H1 (cell line): ENCODE data around the gene TWIST2. TPM values are rescaled to one million over a fixed set of nuclear protein-coding genes. Genes with fewer than 3 reads are reported as not detected.

Source experiments
- CTCF ChIA-PET: fragments of 300-600 bp; sonication (Branson Sonifier 250); formaldehyde crosslinking; loops from one replicate; lab custom pipeline; 2021; ENCODE audit not compliant: partially characterized antibody; lab: Charles Lee
- POLR2A ChIA-PET: fragments of 300-600 bp; sonication (Branson Sonifier 250); formaldehyde crosslinking; loops from one replicate; lab custom pipeline; 2021; ENCODE audit warnings: inconsistent platforms; ENCODE audit not compliant: partially characterized antibody; lab: Charles Lee
- DNase-seq, 2 experiments: peaks; one replicate each; pipeline versions ENCODE4 v3.0.0 to v3.0.0-alpha.2; 2010 to 2022; ENCODE audit warnings: low spot score in 2 of 2, low read depth in 1 of 2, mixed read lengths in 1 of 2
- FAIRE-seq: peaks from 2 replicates; lab custom pipeline; 2011; peaks lifted over from hg19 to GRCh38; lab: Jason Lieb, UNC
- H2AFZ ChIP-seq: 2 replicates; pipeline ENCODE4 v1.8.1; 2012; ENCODE audit warnings: low read length, inconsistent platforms
- H2AK5ac ChIP-seq: 2 replicates; pipeline ENCODE4 v1.6.1; 2013; ENCODE audit warnings: low read depth, low read length
- H2BK120ac ChIP-seq: replicated peaks from 2 replicates; pipeline ENCODE3; 2013; ENCODE audit warnings: low read depth, low read length, inconsistent platforms
- H2BK12ac ChIP-seq: 2 replicates; pipeline ENCODE4 v1.6.1; 2013; ENCODE audit warnings: low read depth, low read length
- H2BK15ac ChIP-seq: 2 replicates; pipeline ENCODE4 v1.6.1; 2013; ENCODE audit warnings: low read length
- H2BK20ac ChIP-seq: 2 replicates; pipeline ENCODE4 v1.6.1; 2013; ENCODE audit warnings: low read length
- H2BK5ac ChIP-seq: 2 replicates; pipeline ENCODE4 v1.6.1; 2013; ENCODE audit warnings: low read depth, low read length
- H3K14ac ChIP-seq: 2 replicates; pipeline ENCODE4 v1.6.1; 2013; ENCODE audit warnings: inconsistent platforms; ENCODE audit not compliant: insufficient read length
- H3K18ac ChIP-seq: 2 replicates; pipeline ENCODE4 v1.6.1; 2013; ENCODE audit warnings: low read length; ENCODE audit errors: extremely low read depth
- H3K23ac ChIP-seq: 2 replicates; pipeline ENCODE4 v1.6.1; 2013; ENCODE audit warnings: inconsistent platforms; ENCODE audit not compliant: insufficient read length
- H3K23me2 ChIP-seq: 2 replicates; pipeline ENCODE4 v1.6.1; 2013; ENCODE audit warnings: low read depth, low read length
- H3K27ac ChIP-seq: 2 replicates; pipeline ENCODE4 v1.6.1; 2011; ENCODE audit warnings: low read depth, low read length, inconsistent platforms
- H3K27me3 ChIP-seq, 4 experiments: replicated peaks in 1 of 4; 1 replicate in 1 of 4; 2 replicates in 3 of 4; pipeline versions ENCODE4 v1.6.1 to v1.8.1; 2011 to 2013; ENCODE audit warnings: low read length in 3 of 4, mild to moderate bottlenecking in 3 of 4, inconsistent platforms in 2 of 4, mixed read lengths in 2 of 4, moderate library complexity in 1 of 4; ENCODE audit not compliant: control insufficient read depth in 3 of 4, insufficient read depth in 3 of 4; ENCODE audit errors: extremely low read depth in 1 of 4
- H3K36me3 ChIP-seq, 4 experiments: 2 replicates each; pipeline versions ENCODE4 v1.6.1 to v1.8.1; 2011 to 2013; ENCODE audit warnings: mild to moderate bottlenecking in 4 of 4, low read length in 3 of 4, moderate library complexity in 2 of 4, control low read depth in 1 of 4, inconsistent platforms in 1 of 4; ENCODE audit not compliant: insufficient read depth in 4 of 4, control insufficient read depth in 2 of 4
- H3K4ac ChIP-seq: replicated peaks from 2 replicates; pipeline ENCODE3; 2013; ENCODE audit warnings: low read length, low read depth, mixed read lengths, inconsistent platforms; ENCODE audit not compliant: insufficient read length
- H3K4me1 ChIP-seq, 4 experiments: replicated peaks in 1 of 4; 1 replicate in 1 of 4; 2 replicates in 3 of 4; pipeline versions ENCODE4 v1.6.1 to v1.8.1; 2011 to 2013; ENCODE audit warnings: low read length in 3 of 4, inconsistent platforms in 2 of 4, mixed read lengths in 1 of 4; ENCODE audit not compliant: insufficient read depth in 4 of 4, control insufficient read depth in 3 of 4
- H3K4me2 ChIP-seq, 2 experiments: 2 replicates each; pipeline versions ENCODE4 v1.6.1 to v1.8.1; 2011 to 2013; ENCODE audit warnings: low read depth in 2 of 2, low read length in 2 of 2, control low read depth in 1 of 2, inconsistent platforms in 1 of 2, mild to moderate bottlenecking in 1 of 2; ENCODE audit not compliant: insufficient read depth in 1 of 2
- H3K4me3 ChIP-seq, 4 experiments: fragments of 200-600, 300-600 bp in 1 of 4; sonication (generic), shearing (Covaris generic), sonication (Bioruptor Twin) in 1 of 4; 2 replicates each; pipeline versions ENCODE4 v1.5.1 to v1.8.1; 2011 to 2016; ENCODE audit warnings: low read length in 4 of 4, low read depth in 3 of 4, control low read depth in 2 of 4, inconsistent platforms in 2 of 4, mild to moderate bottlenecking in 2 of 4, mixed read lengths in 1 of 4, moderate library complexity in 1 of 4; ENCODE audit not compliant: insufficient read depth in 2 of 4; ENCODE audit errors: extremely low read depth in 1 of 4
- H3K56ac ChIP-seq: replicated peaks from 2 replicates; pipeline ENCODE3; 2013; ENCODE audit warnings: low read depth, mild to moderate bottlenecking, mixed read lengths, low read length, inconsistent platforms; ENCODE audit not compliant: insufficient read length
- H3K79me1 ChIP-seq: 2 replicates; pipeline ENCODE4 v1.6.1; 2013; ENCODE audit warnings: low read depth, low read length, control low read depth
- H3K79me2 ChIP-seq, 2 experiments: 2 replicates each; pipeline versions ENCODE4 v1.6.1 to v1.8.1; 2012 to 2013; ENCODE audit warnings: low read length in 2 of 2, mild to moderate bottlenecking in 2 of 2, inconsistent platforms in 1 of 2; ENCODE audit not compliant: insufficient read depth in 2 of 2, control insufficient read depth in 1 of 2
- H3K9ac ChIP-seq, 4 experiments: replicated peaks in 1 of 4; 1 replicate in 1 of 4; 2 replicates in 3 of 4; pipeline versions ENCODE4 v1.6.1 to v1.8.1; 2011 to 2013; ENCODE audit warnings: low read depth in 3 of 4, low read length in 3 of 4, control low read depth in 2 of 4, mild to moderate bottlenecking in 2 of 4, moderate library complexity in 2 of 4, inconsistent platforms in 1 of 4; ENCODE audit errors: extremely low read depth in 1 of 4
- H3K9me3 ChIP-seq, 2 experiments: 2 replicates each; pipeline versions ENCODE4 v1.6.1 to v1.8.1; 2012 to 2013; ENCODE audit warnings: mild to moderate bottlenecking in 2 of 2, moderate library complexity in 2 of 2, control low read depth in 1 of 2, inconsistent platforms in 1 of 2, low read depth in 1 of 2, low read length in 1 of 2, mixed read lengths in 1 of 2; ENCODE audit not compliant: insufficient read depth in 2 of 2
- H4K20me1 ChIP-seq, 2 experiments: replicated peaks in 1 of 2; 2 replicates each; pipeline versions ENCODE3 to v1.8.1; 2011 to 2013; ENCODE audit warnings: inconsistent platforms in 2 of 2, low read length in 2 of 2, mild to moderate bottlenecking in 1 of 2; ENCODE audit not compliant: insufficient read depth in 2 of 2, control insufficient read depth in 1 of 2
- H4K5ac ChIP-seq: 2 replicates; pipeline ENCODE4 v1.6.1; 2013; ENCODE audit warnings: low read length, low read depth, mixed read lengths, inconsistent platforms; ENCODE audit not compliant: insufficient read length
- H4K8ac ChIP-seq: 2 replicates; pipeline ENCODE4 v1.8.0; 2013; ENCODE audit warnings: mild to moderate bottlenecking, moderate library complexity, low read length, inconsistent platforms; ENCODE audit not compliant: insufficient read depth; ENCODE audit errors: extremely low read depth
- H4K91ac ChIP-seq: replicated peaks from 2 replicates; pipeline ENCODE3; 2013; ENCODE audit warnings: low read length, mixed read lengths, inconsistent platforms; ENCODE audit not compliant: insufficient read length
- CBX8 ChIP-seq: fragments of 300-800, 300-1000 bp; sonication (generic); IDR thresholded peaks from 2 replicates; pipeline ENCODE4 v1.7.1; 2016; ENCODE audit warnings: low read depth, low read length, borderline replicate concordance
- CHD1 ChIP-seq: IDR thresholded peaks from 2 replicates; pipeline ENCODE4 v1.6.1; 2012; ENCODE audit warnings: low read depth, low read length, improper control_type of control experiment
- CHD2 ChIP-seq: IDR thresholded peaks from 2 replicates; pipeline ENCODE4 v1.6.1; 2012; ENCODE audit warnings: low read length, improper control_type of control experiment
- EP300 ChIP-seq, 2 experiments: IDR thresholded peaks; 1 replicate in 1 of 2; 2 replicates in 1 of 2; pipeline ENCODE4 v1.6.1; 2011 to 2012; ENCODE audit warnings: low read depth in 2 of 2, low read length in 2 of 2, mild to moderate bottlenecking in 2 of 2, borderline replicate concordance in 1 of 2, inconsistent platforms in 1 of 2, moderate library complexity in 1 of 2
- FOSL1 ChIP-seq: IDR thresholded peaks from 2 replicates; pipeline ENCODE4 v1.6.1; 2011; ENCODE audit warnings: mild to moderate bottlenecking, low read depth, low read length, moderate library complexity; ENCODE audit not compliant: insufficient read depth
- HDAC2 ChIP-seq, 2 experiments: fragments of 300-600 bp in 1 of 2; sonication (generic) in 1 of 2; IDR thresholded peaks; 2 replicates each; pipeline ENCODE4 v1.6.1; 2011 to 2012; ENCODE audit warnings: low read depth in 2 of 2, low read length in 2 of 2, mild to moderate bottlenecking in 2 of 2, moderate library complexity in 2 of 2, borderline replicate concordance in 1 of 2, inconsistent platforms in 1 of 2
- KDM1A ChIP-seq: fragments of 200-600, 300-600 bp; sonication (generic); IDR thresholded peaks from 2 replicates; pipeline ENCODE4 v1.7.1; 2016; ENCODE audit warnings: mild to moderate bottlenecking, low read length, borderline replicate concordance
- KDM4A ChIP-seq: IDR thresholded peaks from one replicate; pipeline ENCODE4 v1.7.1; 2012; ENCODE audit warnings: low read depth, mild to moderate bottlenecking, moderate library complexity, low read length, inconsistent platforms; ENCODE audit not compliant: severe bottlenecking
- RXRA ChIP-seq: IDR thresholded peaks from 2 replicates; pipeline ENCODE4 v1.6.1; 2011; ENCODE audit warnings: low read depth, mild to moderate bottlenecking, low read length, moderate library complexity; ENCODE audit not compliant: insufficient read depth
- SRF ChIP-seq: IDR thresholded peaks from 2 replicates; pipeline ENCODE4 v1.6.1; 2011; ENCODE audit warnings: mild to moderate bottlenecking, low read depth, low read length, moderate library complexity
- ZNF274 ChIP-seq: IDR thresholded peaks from 2 replicates; pipeline ENCODE4 v1.7.0; 2012; ENCODE audit warnings: low read length, borderline replicate concordance; ENCODE audit errors: extremely low read depth
- WGBS, 2 experiments: shearing (Covaris generic) in 1 of 2; methylation state at CpG; one replicate each; pipeline versions ENCODE4 v1.1.6 to v1.1.7; 2013 to 2015; ENCODE audit warnings: low lambda C conversion rate in 2 of 2, mixed read lengths in 2 of 2, inconsistent platforms in 1 of 2, low coverage in 1 of 2, missing lambda C conversion rate in 1 of 2; ENCODE audit not compliant: insufficient replicate concordance in 2 of 2, insufficient coverage in 1 of 2, insufficient read length in 1 of 2; ENCODE audit errors: extremely low coverage in 1 of 2, missing lambda C conversion rate in 1 of 2; 5-methylcytosine and 5-hydroxymethylcytosine counted together
- polyA plus RNA-seq, 7 experiments: library from polyadenylated mRNA; depleted of rRNA in 3 of 7; stranded (reverse) in 5 of 7; unstranded in 2 of 7; fragments of >200 nt in 5 of 7; fragments of 200-250 nt in 2 of 7; gene quantifications; 1 replicate in 5 of 7; 2 replicates in 1 of 7; 4 replicates in 1 of 7; pipeline versions ENCODE4 v1.2.1 to v1.2.3, GENCODE V29; 2011 to 2013; ENCODE audit warnings: missing spikeins in 2 of 7, mixed read lengths in 2 of 7
- total RNA-seq: library from RNA; stranded (reverse); fragmentation: NEBNext Ultra II Directional; extraction: Animal tissue kit (Norgen Biotek cat#: 25700); gene quantifications from 2 replicates; pipeline ENCODE4 v1.2.1, GENCODE V29; 2021
- TF ChIP-seq, protein P1 (sequence below): IDR thresholded peaks from 2 replicates; pipeline ENCODE4 v1.6.1; 2011; ENCODE audit warnings: low read length, improper control_type of control experiment

Gene TWIST2
- total and polyA plus RNA-seq, 2 of the 8 experiments (the other 6 are each of a cell fraction or from before 2014, with no cell fraction given) = 2.6 to 4.3 TPM

DNA sequence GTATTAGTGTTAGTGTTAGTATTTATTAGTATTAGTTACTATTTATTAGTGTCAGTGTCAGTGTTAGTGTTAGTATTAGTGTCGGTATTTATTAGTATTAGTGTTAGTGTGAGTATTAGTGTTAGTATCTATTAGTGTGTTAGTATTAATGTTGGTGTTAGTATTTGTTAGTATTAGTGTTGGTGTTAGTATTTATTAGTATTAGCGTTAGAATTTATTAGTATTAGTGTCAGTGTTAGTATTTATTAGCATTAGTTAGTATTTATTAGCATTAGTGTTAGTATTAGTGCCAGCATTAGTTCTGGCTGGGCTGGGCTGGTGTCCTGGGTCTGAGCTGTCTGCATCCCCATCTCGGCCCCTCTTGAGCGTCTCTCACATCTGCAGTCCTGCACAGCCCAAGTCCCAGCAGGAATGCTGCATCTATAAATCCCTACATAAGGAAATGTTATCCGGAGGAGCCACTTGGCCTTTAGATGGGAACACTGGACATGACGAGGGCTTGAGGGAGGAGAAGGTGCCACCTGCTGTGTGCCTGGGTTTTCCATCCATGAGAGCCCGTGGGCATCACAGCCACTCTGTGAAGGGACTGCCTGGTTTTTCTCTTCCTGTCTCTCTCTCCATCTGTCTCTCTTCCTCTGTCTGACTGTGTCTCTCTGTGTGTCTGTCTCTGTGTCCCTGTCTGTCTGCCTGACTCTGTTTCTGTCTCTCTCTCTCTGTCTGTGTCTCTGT lies 33.6 kb downstream of the TWIST2 start:
- Histone ChIP-seq H3K9ac (no peak overlapping the region), H2BK20ac (no peak overlapping the region), H3K4me1 (no peaks in the 10 kb centered on the region), H3K79me2 (no peaks in the 10 kb centered on the region), H3K4me3 (no peak overlapping the region), H4K20me1 (no peaks in the 10 kb centered on the region), H4K8ac (no peak overlapping the region), H2BK120ac (no peak overlapping the region), H3K23ac (no peak overlapping the region), H3K23me2 (no peaks in the 10 kb centered on the region), H3K27ac (no peak overlapping the region), H2BK15ac (no peak overlapping the region), H3K4ac (no peak overlapping the region), H2AFZ (no peak overlapping the region), H3K14ac (no peak overlapping the region), H2AK5ac (no peak overlapping the region), H3K4me2 (no peak overlapping the region), H2BK5ac (no peak overlapping the region), H3K18ac (no peak overlapping the region), H4K91ac (no peak overlapping the region), H3K27me3 (no peaks in the 10 kb centered on the region), H2BK12ac (no peak overlapping the region), H3K79me1 (no peaks in the 10 kb centered on the region), H3K36me3 (no peaks in the 10 kb centered on the region), H4K5ac (no peak overlapping the region), H3K56ac (no peak overlapping the region), H3K9me3 (no peaks in the 10 kb centered on the region)
- WGBS, 2 experiments = 90 to 100% methylated on average over 1 to 7 of the region's 7 CpGs
- CTCF ChIA-PET = no interaction called here
- POLR2A ChIA-PET = no interaction called here
- DNase-seq (no peak), FAIRE-seq (no peak)
- no peak for TF ChIP-seq EP300 (IDR thresholded peaks at IDR 0.05; ENCODE audit: borderline replicate concordance in 1 of 2, low read depth in 2 of 2, low read length in 2 of 2)
- no peak for TF ChIP-seq CHD1
- no peak for TF ChIP-seq FOSL1
- TF ChIP-seq CHD2 = no peak
- TF ChIP-seq, protein P1, sequence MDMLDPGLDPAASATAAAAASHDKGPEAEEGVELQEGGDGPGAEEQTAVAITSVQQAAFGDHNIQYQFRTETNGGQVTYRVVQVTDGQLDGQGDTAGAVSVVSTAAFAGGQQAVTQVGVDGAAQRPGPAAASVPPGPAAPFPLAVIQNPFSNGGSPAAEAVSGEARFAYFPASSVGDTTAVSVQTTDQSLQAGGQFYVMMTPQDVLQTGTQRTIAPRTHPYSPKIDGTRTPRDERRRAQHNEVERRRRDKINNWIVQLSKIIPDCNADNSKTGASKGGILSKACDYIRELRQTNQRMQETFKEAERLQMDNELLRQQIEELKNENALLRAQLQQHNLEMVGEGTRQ = no peak
- no peak for TF ChIP-seq KDM4A
- TF ChIP-seq CBX8 = no peak
- no peak for TF ChIP-seq RXRA
- no peak for TF ChIP-seq ZNF274
- no peak for TF ChIP-seq HDAC2 (IDR thresholded peaks at IDR 0.05; ENCODE audit: borderline replicate concordance in 1 of 2, low read depth in 2 of 2, low read length in 2 of 2)
- no peak for TF ChIP-seq KDM1A
- TF ChIP-seq SRF = no peak
